ENCODE data around the gene FUBP1.
A peak's percentile ranks its signal among the peaks of the same experiment; 100 is the strongest.
"Not testable (repeated sequence)": the region's sequence is repeated elsewhere in the genome, so short reads cannot be mapped to it uniquely, and the experiment has no call there.

Gene FUBP1

DNA sequence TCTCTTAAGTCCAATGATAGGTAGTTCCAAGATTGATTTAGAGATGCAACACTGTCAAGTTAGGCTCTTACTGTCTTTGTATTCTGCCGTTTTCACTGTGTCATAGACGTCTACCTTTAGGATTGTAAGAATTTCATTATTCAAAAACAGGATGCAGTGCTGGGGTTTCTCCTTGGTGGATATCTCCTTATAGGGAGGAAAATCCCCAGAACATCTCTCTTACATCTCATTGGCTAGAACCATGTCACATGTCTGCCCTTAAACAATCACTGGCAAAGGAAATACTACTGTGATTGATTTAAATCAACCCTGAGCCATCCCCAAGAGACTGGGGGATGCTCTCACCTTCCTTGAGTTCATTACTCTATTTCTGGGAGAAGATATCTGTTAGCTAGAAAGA is 10.9 kb upstream of the FUBP1 start:
- no peak for DNase-seq (ENCODE audit: low read depth, low spot score)

DNA sequence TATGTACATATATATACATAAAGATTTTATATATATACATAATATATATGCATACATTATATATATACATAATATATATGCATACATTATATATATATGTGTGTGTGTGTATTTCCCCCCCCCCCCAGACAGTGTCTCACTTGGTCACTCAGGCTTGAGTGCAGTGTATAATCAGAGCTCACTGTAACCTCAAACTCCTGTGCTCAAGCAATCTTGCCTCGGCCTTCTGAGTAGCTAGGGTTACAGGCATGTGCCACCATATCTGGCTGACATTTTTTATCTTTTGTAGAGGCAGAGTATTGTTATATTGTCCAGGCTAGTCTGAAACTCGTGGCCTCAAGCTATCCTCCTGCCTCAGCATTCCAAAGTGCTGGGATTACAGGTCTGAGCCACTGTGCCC is 9.0 kb upstream of the FUBP1 start:
- no peak for DNase-seq (ENCODE audit: low read depth, low spot score)

DNA sequence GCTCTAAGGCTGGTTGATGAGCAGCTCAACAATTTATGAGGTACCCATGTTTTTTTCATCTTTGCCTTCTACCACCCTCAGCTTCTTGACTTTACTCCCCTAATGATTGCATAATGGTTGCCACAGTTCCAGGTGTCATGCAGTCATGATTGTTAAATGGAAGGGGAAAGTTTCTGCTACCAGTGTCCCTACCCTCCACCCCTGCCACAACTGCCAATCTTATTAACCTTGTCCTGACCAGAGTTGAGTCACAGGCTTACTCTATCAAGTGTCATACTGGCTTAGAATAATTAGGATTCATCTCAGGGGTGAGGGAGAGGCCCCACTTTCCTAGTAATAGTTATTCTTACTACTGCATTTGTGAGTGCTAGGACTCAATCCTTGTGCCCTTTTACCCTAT is 7.9 kb upstream of the FUBP1 start:
- DNase-seq (ENCODE audit: low read depth, low spot score): no peak

DNA sequence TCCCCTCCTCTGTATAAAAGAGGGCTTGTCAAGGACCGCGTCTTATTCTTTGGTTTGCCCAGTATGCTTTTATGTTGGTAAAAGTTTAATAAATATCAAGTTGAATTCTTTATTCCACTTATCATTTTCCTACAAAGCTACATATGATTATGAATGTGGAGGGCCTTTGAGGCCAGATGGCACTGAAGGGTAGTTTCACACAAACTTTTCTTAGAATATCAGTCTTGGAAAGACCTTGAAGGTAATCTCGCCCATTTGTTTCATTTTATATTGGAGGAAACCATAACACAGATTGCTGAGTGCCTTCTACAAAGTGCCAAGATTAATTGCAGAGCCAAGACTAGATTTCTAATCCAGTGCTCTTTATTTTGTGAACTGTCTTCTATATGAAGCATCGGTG is 5.8 kb upstream of the FUBP1 start:
- no peak for DNase-seq (ENCODE audit: low read depth, low spot score)

DNA sequence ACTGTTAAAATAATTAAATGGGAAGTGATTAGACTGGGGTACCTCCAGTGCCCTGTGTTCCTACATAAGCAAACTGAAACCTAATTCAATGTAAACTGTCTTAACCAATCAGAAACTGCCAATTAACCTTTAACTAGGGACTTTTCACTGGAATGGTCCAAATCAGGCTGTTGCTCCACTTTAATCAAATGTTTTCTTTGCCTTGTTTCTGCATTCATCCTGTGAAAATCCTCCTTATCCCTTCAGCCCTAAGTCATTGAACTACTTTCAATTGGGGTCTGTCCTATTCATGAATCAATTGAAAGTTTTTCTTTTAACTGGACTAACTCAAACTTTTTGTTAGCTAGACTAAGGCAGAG is 5.1 kb upstream of the FUBP1 start:
- DNase-seq (ENCODE audit: low read depth, low spot score): no peak

DNA sequence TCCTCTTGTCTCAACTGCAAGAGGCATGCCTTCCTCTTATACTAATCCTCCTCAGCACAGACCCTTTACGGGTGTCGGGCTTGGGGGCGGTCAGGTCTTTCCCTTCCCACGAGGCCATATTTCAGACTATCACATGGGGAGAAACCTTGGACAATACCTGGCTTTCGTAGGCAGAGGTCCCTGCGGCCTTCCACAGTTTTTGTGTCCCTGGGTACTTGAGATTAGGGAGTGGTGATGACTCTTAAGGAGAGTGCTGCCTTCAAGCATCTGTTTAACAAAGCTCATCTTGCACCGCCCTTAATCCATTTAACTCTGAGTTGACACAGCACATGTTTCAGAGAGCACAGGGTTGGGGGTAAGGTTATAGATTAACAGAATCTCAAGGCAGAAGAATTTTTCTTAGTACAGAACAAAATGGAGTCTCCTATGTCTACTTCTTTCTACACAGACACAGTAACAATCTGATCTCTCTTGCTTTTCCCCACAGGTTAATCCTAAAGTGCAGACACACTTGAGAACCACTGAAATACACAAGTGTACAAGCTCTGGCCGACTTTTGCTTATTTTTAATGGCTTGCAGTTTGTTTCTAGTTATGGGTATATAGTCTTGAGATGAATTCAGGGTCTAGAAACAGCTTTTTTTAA is 4.6 kb upstream of the FUBP1 start:
- DNase-seq (ENCODE audit: low read depth, low spot score): not testable (repeated sequence)

DNA sequence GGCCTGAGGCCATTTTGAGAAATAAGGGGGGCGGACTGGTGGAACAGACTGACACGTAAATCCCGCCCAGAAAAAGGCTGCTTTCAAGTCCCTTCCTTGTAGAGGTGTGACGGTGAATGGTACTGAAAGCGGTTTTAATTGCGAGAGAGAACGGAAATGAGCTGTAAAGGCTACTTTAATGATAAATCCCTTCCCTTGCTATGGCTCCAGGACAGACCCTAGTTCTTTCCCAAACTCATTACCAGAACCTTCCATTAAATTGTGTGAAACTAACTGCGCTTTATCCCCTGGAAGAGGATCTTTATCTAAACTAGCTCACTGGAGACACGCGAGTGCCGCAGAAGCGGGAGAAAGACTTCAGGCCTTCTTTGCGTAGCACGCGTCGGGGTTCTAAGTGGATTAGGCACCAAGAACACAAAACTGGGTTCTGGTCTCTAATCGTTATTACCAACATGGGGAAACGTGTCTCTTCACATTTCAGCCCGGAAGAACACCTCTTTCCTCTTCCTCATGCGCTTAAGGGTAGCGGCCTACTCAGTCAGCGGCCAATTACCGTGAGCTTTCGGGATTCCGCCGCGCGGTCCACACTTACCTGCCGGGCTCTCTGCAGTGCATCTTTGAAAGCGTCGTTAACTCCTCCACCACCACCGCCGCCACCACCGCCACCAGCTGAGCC is 441 bp downstream of the FUBP1 start:
- DNase-seq (ENCODE audit: low read depth, low spot score): peak; percentile 73

DNA sequence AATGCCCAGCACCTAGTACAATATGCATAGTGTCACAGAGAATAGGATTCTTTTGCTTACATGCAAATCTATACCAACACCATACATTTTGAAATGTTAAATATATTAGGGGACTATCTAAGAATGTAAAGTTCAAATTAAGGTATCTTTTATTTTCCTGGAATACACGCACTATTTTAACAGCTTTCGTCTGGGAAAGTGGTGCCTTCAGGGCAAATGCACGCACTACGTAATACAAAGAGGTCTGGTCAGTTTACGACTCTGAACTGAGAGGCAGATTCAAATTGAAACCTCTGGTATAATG is 931 bp downstream of the FUBP1 start:
- no peak for DNase-seq (ENCODE audit: low read depth, low spot score)

DNA sequence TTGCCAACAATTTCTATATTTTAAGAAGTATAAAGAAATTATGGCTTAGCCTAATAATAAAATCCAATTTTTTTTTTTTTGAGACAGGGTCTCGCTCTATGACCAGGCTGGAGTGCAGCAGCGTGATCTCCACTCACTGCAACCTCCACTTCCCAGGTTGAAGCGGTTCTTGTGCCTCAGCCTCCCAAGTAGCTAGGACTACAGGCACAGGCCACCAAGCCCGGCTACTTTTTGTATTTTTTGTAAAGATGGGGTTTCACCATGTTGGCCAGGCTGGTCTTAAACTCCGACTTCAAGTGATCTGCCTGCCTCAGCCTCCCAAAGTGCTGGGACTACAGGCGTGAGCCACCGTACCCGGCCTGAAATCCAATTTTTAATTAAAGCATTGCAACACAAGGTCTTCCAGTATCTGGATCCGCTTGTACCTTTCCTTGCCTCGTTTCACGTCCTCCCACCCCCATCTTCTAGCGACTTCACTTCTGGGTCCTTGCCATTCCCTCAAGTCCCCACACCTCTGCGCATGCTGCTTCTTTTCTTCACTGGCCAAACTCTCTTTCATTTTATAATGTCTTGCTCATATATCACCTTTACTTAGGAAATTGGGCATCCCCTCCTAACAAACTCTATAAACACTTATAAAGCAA is 2.3 kb downstream of the FUBP1 start:
- no peak for DNase-seq (ENCODE audit: low read depth, low spot score)

DNA sequence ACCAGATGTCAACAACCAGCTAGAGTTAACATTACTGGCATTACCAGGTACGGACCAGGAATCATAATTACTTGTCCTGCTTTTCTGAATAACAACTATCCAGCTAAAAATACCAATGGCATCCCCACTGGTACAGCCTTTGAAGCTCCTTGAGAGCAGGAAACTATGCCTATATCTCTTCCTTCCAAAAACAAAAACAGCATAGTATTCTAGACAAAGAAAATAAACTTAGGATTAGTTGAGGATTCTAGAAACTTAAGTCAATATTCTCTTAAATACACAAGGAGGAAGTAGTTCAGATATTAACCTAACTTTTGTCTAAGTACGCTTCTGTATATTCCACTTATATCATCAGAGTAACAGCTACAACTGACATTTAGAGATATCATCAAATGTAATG is 3.0 kb downstream of the FUBP1 start:
- DNase-seq (ENCODE audit: low read depth, low spot score): no peak

DNA sequence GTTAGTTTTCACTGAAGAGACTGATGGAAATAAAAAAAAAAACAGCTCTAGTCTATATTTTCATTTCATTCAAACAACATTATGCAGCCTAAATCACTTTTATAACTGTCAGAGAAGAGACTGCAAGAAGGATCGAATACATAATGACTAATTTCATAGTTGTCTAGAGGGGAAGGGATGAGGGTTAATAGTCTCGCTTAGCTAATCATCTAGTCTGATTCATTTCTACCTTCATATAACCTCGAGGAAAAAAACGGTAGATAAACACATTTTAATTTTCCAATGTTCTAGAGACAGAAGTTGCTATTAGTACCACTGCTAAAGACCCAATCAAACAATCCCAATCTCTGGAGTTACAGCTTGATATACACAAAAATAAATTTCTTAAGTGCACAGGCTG is 3.5 kb downstream of the FUBP1 start:
- no peak for DNase-seq (ENCODE audit: low read depth, low spot score)

DNA sequence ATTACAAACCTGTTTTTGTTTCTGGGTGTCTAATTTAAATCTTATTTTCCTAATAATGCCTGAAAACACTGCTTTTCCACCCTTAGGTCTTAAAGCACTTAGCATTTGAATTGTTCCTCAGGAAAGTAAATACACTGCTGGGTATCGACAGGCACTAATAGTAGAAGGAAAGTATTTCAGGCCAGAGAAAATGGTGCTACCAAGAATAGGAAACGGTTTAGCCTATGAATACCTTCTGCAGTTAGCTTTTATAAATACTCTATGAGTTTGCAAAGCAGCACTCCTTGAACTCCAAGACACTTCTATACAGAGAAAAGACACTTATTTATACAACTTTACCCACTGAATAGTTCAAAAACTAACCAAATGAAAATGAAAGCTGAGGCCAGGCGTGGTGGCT is 6.8 kb downstream of the FUBP1 start:
- no peak for DNase-seq (ENCODE audit: low read depth, low spot score)

DNA sequence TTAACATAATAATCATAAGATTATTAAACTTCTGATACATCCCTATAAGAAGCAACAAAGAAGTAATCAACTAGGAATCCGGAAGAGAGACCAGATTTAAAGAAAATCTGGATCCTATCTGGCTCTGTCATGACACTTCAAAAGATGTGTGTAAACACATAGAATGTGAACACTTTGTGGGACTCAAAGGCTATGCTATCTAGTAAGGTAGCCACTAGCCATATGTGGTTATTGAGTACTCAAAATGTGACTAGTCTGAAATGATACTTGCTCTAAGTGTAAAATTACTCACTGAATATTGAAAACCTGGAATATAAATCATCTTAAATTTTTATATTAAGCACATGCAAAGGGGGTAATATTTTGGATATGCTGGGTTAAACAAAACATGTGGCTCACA is 8.7 kb downstream of the FUBP1 start:
- no peak for DNase-seq (ENCODE audit: low read depth, low spot score)

DNA sequence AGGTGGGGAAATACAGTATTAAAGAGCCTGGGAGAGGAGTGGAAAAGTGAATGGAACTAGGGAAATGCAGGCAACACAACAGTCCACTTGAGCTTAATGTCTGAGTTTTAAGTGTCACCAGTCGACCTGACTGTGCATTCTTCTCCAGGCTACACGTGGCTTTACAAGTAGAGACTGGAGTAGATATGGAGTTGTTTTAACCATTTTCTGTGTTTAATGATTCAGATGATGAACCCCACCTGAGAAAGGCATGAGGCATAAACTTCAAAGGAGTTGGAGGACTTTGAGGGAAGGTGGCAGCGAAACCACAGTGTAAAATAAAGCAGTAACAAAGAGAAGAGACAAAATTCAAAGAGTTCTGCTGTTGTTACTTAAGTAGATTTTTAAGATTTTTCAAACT is 12.6 kb downstream of the FUBP1 start:
- no peak for DNase-seq (ENCODE audit: low read depth, low spot score)

DNA sequence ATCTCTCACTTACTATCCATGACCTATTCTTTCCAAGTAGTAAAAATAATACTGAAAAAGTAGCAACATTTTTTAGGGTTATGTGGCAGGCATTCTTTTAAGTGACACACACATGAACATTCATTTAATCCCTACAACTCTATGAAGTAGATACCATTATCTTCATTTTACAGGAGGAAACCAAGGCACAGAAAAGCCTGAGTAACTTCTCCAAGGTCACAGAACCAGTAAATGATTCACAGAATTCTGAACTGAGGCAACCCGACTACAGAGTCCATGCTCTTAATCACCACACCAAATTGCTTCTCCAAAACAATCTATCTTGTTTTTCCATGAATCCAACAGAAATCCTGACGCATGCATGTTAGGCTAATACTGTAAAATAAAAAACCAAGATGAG is 17.5 kb downstream of the FUBP1 start:
- no peak for DNase-seq (ENCODE audit: low read depth, low spot score)

DNA sequence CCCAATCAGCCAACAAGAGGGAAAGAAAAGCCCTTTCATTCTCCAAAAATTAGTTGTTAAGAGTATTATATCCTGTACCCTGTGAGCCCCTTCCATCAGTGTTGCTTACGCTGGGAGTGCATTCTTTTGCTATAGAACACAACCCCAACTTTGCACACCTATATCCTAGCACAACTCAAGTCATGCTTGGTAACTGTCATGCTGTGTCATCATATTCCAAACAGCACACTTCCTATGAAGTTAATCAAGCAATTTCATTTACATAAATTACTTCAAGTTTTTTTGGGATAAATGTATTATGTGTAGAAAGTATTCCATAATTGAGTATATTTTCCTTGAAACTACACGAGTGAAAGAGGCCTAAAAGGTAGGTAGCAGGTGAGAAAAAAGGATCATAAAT is 20.0 kb downstream of the FUBP1 start:
- no peak for DNase-seq (ENCODE audit: low read depth, low spot score)

DNA sequence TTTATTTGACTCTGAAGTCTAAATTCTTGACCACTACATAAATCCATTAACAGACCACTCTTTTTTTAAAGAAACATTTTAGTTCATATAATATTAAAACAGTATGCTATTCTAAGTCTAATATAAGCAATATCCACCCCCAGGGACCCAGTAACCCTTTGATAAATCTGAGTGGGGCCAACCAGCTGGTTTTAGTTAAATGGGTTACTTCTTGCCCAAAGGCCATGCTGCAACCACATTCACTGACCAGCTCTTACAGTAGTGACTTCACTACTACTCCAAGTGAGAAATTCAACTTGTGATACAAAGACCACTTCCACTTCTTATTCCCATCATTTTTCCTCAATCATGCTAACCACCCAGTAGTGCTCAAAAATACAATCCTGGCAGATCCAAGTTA is 20.5 kb downstream of the FUBP1 start:
- no peak for DNase-seq (ENCODE audit: low read depth, low spot score)

DNA sequence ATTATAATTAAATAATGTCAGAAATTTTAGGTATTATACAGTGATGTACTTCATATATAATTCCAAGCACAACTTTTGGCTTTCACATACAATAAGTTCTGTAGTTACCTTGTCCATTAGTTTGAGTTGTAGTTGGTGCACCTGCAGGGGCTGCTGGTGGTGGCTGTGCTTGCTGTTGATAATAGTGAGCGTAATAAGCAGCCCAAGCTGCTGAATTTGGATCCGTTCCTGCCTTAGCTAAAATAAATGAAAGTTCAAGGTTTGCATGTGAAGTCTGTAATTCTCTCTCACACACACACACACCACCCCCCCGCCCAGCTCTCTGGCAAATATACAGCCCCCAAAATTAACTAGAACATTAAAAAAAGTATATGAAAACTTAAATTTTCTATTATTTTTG is 22.4 kb downstream of the FUBP1 start:
- DNase-seq (ENCODE audit: low read depth, low spot score): no peak

DNA sequence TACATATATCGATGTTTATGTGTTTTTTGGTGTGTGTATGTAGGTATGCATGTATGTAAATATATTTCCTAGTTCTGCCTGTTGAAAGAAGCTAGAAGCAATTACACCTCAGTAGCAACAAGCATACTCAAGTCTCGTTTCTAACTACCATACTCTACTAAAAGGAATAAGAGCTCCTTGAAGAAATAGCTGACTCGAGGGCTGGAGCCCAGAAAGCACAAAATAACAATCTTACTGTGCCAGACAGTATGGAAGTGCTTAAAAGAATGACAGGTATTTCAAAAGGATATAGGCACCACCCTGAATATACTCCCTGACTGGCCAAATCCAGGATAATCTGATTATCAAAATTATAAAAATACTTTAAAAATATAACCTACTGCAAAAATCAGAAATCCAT is 23.2 kb downstream of the FUBP1 start:
- DNase-seq (ENCODE audit: low read depth, low spot score): no peak

DNA sequence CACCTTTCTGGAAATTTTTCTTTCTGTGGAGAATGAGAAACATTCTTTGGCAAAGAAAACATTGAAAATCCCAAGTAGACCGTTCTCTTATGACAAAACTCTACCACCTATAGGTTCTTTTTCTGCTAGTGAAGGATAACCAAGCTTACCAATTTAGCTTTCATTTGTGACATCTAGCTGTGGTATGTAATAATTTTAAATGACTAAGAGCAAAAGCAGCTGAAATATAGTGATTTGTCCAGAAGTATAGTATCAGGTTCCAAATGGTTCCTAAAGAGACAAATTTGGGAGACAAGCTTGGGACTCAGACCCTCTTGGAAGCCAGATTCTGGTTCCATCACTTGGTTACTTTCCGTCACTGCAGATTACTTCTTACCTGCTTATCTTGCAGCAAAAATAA is 24.4 kb downstream of the FUBP1 start:
- DNase-seq (ENCODE audit: low read depth, low spot score): no peak

DNA sequence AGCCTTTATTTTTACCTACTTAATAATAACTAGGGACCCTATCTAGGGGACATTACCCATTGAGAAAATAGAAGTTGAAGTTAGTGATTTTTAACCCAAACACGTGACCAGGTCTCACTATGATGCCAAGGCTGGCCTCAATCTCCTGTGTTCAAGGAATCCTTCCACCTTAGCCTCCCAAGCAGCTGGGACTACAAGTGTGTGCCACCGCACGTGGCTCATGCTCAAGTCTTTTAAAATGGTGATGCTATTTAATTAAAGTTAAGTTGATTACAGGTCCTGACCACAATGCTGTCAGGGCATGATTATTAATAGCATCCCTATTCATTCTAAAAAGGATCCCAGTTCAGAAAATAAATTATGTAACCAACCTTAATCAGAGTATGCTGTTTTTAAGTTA is 25.0 kb downstream of the FUBP1 start:
- DNase-seq (ENCODE audit: low read depth, low spot score): no peak

DNA sequence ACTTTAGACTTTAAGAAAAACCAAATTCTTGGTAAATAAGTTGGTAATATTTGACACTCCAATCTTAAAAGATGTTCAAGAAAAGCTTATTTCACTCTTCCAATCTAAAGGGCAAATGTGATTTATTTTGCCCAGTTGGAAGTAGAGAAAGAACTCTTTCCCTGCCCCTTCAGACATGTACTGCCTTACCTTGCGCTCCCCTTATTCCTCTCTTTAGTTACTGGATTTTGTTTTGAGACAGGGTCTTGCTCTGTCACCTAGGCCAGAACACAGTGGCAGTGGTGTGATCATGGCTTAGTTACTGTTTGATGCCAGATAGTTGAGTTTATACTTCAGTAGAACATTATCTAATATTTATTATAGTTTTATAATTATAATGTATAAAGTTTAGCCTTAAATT is 27.5 kb downstream of the FUBP1 start:
- DNase-seq (ENCODE audit: low read depth, low spot score): no peak

DNA sequence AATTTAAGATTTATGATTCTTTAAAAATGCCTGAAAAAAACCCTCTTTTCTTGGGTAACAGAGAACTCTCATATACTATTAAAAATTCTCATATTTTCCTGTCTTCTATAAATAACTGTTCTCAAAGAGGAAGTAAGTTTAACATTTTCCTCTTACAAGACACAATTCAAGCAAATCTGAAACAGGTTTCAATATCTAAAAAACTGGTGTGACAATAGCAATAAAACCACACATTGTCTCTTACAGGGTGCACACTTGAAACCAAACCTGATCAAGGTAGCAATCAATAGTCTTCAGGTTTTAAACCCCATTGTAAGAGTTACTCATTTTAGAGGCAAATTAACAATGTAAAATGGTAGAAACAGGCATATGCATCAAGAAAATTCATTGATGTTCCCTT is 28.0 kb downstream of the FUBP1 start:
- no peak for DNase-seq (ENCODE audit: low read depth, low spot score)
